GM13976 (cell line): Measurements from ENCODE around the gene ELAC2.
A peak's percentile ranks its signal among the peaks of the same experiment; 100 is the strongest.

Source experiments
- DNase-seq: peaks from one replicate; pipeline ENCODE4 v3.0.0; 2012; ENCODE audit warnings: low spot score
- in situ Hi-C: fragments of 300-500 bp; cut with MboI; formaldehyde crosslinking; loops from one replicate; pipeline ENCODE4 v1.12.0; 2022; ENCODE audit warnings: low sequenced_read_pairs, mixed read lengths, inconsistent platforms; ENCODE audit not compliant: unreplicated experiment
- TF ChIP-seq, protein P1 (sequence below): IDR thresholded peaks from 2 replicates; pipeline ENCODE4 v1.5.1; 2012; ENCODE audit warnings: borderline replicate concordance, mild to moderate bottlenecking; ENCODE audit not compliant: insufficient read depth; ENCODE audit errors: extremely low read depth, missing control alignments, control extremely low read depth

ELAC2 gene

DNA sequence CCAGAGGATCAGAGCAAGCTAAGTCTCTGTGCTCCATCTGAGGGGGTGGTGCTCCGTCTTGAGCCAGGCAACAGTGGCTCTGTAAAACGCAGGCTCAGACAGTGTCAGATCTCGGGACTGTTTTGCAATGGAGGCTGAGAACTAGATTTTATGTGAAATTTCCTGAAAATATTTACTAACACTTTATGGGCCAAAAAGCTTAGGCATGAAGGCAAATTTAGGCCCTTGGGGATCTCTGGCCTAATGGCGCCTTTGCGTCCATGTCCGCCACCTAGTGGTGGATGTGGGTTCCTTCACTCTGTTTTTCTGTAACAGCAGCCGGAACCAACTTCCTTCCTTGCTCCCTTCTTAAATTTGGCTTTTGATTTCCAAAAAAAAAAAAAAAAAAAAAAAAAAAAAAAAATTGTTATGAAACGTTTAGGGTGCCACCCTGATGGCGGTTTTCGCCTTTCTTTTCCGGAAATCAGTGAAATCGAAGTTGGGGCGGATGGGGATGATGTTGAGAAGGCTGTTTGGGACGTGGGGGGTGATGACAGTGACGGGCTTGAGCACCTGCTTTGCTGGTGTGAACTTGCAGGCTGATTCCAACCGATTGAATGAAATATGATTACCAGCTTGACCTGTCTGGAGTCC lies 14.0 kb upstream of the ELAC2 start:
- peak; percentile 53 for DNase-seq
- TF ChIP-seq, protein P1, sequence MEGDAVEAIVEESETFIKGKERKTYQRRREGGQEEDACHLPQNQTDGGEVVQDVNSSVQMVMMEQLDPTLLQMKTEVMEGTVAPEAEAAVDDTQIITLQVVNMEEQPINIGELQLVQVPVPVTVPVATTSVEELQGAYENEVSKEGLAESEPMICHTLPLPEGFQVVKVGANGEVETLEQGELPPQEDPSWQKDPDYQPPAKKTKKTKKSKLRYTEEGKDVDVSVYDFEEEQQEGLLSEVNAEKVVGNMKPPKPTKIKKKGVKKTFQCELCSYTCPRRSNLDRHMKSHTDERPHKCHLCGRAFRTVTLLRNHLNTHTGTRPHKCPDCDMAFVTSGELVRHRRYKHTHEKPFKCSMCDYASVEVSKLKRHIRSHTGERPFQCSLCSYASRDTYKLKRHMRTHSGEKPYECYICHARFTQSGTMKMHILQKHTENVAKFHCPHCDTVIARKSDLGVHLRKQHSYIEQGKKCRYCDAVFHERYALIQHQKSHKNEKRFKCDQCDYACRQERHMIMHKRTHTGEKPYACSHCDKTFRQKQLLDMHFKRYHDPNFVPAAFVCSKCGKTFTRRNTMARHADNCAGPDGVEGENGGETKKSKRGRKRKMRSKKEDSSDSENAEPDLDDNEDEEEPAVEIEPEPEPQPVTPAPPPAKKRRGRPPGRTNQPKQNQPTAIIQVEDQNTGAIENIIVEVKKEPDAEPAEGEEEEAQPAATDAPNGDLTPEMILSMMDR: peak; percentile 79
- in situ Hi-C loops: no loop called here

DNA sequence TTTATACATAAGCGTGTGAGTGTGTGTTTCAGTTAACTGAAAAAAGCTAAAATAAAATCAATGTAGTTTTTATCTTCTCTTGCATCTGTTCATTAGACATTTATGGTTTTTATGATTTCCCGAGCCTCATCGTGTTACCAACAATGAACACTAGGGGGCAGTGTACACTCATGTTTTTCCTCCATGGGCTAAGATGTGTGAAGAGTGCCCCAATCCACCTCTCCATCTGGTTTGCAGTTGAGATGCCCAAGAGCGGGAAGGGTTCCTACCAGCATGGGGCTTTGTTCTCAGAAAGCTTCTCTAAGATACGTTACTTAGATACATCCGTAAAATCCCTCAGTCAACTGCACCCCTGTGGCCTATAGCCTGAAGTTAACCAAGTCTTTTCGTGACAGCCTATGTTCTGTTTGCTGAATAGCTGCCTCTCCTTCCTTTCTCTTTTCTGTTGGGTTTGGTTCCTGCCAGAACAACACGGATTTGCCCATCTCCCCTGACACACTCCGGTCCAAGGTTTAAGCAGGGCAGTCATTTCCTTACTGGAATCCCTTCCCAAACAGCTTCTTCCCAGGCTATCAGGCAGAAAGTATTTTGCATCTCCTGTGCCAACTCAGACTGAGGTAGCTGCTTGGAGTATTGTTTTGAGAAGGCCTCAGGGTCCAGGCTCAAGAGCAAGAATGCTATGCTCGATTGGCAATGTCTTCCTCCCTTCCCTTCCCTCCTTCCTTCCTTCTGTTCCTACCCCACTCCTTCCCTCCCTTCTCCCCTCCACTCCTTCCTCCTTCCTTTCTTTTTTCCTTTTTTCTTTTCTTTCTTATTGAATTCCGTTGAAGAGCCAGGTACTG lies 12.9 kb upstream of the ELAC2 start:
- TF ChIP-seq, protein P1: peak; percentile 78
- in situ Hi-C loops: no loop called here
- peak; percentile 47 for DNase-seq

DNA sequence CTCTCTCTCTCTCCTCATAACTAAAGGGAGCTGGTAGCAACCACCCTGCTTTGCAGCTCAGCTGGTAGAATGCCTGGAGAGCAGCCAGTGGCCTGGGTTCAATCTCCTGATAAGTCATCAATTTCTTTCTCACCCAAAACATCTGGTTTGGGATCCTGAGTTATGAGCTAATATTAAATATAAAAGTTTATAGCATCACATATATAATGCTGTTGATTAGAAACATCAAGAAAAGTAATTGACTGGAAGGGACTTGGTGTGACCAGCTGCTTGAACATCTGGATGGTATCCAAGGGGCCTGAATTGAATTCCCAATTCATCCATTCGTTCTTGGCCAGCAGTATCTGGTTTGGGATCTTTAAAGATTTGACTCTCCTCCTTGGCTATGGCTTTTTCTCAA lies 12.2 kb upstream of the ELAC2 start:
- TF ChIP-seq, protein P1: no peak
- no peak for DNase-seq
- in situ Hi-C loops: no loop called here

DNA sequence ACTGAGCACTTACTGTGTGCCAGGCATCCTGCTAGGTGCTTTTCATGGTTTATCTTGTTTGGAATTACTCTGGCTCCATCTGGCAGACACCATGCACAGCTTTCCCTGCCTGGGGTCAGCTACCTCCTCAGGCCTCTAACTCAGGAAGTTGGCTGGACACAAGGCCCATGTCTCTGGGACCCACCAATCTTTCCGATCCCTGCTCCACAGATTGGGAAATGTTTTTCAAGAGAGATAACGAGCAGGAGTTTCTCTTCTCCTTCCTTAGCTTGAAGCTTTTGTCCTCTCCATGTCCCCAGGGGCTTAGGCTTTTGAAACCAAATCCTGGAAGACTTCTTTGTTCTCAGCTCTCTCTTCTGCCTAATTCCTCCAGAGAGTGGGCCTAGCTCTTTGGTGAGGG lies 11.5 kb upstream of the ELAC2 start:
- in situ Hi-C loops: no loop called here
- no peak for DNase-seq
- TF ChIP-seq, protein P1: no peak

DNA sequence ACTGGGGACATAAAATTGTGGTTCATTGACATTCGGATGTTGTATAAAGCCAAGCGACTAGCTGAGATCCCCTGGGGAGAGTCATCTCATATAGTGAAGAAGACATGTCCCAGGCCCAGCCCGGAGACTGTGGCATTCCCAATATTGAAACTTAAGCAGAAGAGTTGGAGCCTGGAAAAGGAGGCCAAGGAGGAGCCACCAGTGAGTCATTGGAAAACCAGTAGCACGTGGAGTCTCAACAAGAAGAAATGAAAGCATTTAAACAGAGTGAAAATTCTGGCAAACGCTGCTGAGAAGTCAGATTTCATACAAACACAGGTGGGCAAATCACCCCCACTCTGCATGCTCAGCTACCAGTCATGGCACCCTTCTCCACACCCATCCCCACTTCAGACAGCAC lies 9.4 kb upstream of the ELAC2 start:
- DNase-seq: no peak
- in situ Hi-C loops: no loop called here
- TF ChIP-seq, protein P1: no peak

DNA sequence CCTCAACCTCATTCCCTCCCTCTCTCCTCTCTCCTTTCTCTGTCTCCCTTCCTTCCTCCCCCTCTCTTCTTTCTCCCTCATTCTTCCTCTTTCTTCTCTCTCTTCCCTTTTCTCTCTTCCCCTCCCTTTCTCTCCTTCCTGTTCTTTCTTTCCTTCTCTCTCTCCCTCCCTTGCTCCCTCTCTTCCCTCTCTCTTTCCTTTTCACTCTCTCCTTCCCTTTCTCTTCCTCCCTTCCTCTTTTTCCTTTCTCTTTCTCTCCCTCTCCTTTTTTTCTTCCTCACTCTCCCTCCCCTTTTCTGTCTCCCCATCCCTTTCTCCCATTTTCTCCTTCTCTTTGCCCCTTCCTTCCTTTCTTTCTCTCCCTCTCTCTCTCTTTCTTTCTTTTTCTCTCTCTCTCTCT lies 7.9 kb upstream of the ELAC2 start:
- in situ Hi-C loops: no loop called here
- TF ChIP-seq, protein P1: no peak
- no peak for DNase-seq
